Measurements from ENCODE around the gene ARHGEF28. TPM values are rescaled to one million over a fixed set of nuclear protein-coding genes. Genes with fewer than 3 reads are reported as not detected.

ARHGEF28 gene
- total RNA-seq = not detected in 2 replicates
- 0.14 TPM for total RNA-seq (2013)
- polyA plus RNA-seq = 0.03 TPM in 1 of 2 replicates, not detected in the other
- polyA minus RNA-seq = 0.07 TPM in 1 of 2 replicates, not detected in the other

- intact Hi-C loops (cut with micrococcal nuclease) = no loop called here
These were observed at the start of gene ARHGEF28 for GRCh38 chr5:73625944-73626811. TSS of gene ARHGEF28 (plus strand) at chr5:73626196. CDS start at chr5:73684852, 58,656 bp downstream.

More at GRCh38 chr5:73625944-73626811, at the start of gene ARHGEF28:
- ATAC-seq (ENCODE audit: low read depth) (peak; percentile 47), DNase-seq (peak; percentile 7)
- Mint-ChIP-seq H3K9me3 (ENCODE audit: insufficient read depth) (no peaks in the 10 kb centered on the region), H3K27me3 (peaks cover 52% of the 10 kb centered on the region), H3K4me3 (peak within 1 kb of the TSS; percentile 78), H3K4me1 (peaks cover 3% of the 10 kb centered on the region), H3K27ac (no peak within 1 kb of the TSS)
- Histone ChIP-seq H3K27me3 (replicated peaks in 1 of 4; ENCODE audit: control extremely low read depth in 1 of 4, control insufficient read depth in 3 of 4, insufficient read depth in 4 of 4, low read length in 3 of 4) (peaks cover 0 to 20% (median 12%) of the 10 kb centered on the region in 4 experiments), H3K36me3 (replicated peaks in 1 of 2; ENCODE audit: control extremely low read depth in 1 of 2, control insufficient read depth in 1 of 2, extremely low read depth in 1 of 2, insufficient read depth in 2 of 2, low read length in 1 of 2) (no peaks in the 10 kb centered on the region), H3K27ac (ENCODE audit: low read length in 2 of 2) (no peak within 1 kb of the TSS), H3K79me2 (ENCODE audit: control insufficient read depth, insufficient read depth, low read length) (no peaks in the 10 kb centered on the region), H2AFZ (ENCODE audit: insufficient read depth, low read depth, low read length, poor library complexity, severe bottlenecking) (peak within 1 kb of the TSS; percentile 49), H3K9ac (ENCODE audit: low read length) (no peak within 1 kb of the TSS), H3K4me2 (replicated peaks; ENCODE audit: low read depth, low read length, poor library complexity, severe bottlenecking) (peak within 1 kb of the TSS; percentile 68), H3K9me3 (ENCODE audit: control extremely low read depth in 1 of 3, control insufficient read depth in 2 of 3, insufficient read depth in 1 of 3, low read length in 2 of 3) (no peaks in the 10 kb centered on the region), H4K20me1 (ENCODE audit: control insufficient read depth, insufficient read depth, low read length, poor library complexity, severe bottlenecking) (no peaks in the 10 kb centered on the region), H3K4me1 (ENCODE audit: control insufficient read depth in 2 of 2, insufficient read depth in 2 of 2, low read length in 2 of 2) (peaks cover 0 to 7% of the 10 kb centered on the region in 2 donors), H3K4me3 (ENCODE audit: control extremely low read depth in 1 of 5, extremely low read depth in 1 of 5, insufficient read depth in 1 of 5, low read depth in 2 of 5, low read length in 4 of 5) (peak within 1 kb of the TSS in 3 of 5 experiments; percentile 11 to 33 (median 33))
- CTCF ChIA-PET = no interaction called here
- POLR2A ChIA-PET = no interaction called here
- 2% methylated on average over 92 of the region's 92 CpGs for WGBS (ENCODE audit: insufficient coverage)
- no peak for TF ChIP-seq CTCF (IDR thresholded peaks at IDR 0.05)
- no peak for TF ChIP-seq EZH2 (IDR thresholded peaks at IDR 0.05; ENCODE audit: borderline replicate concordance, insufficient read depth, low read depth, low read length, poor library complexity, severe bottlenecking)

All from B cell (primary cell).